Neural cell (in vitro differentiated cells): ENCODE measurements around the gene C1QTNF3. TPM values are rescaled to one million over a fixed set of nuclear protein-coding genes. Genes with fewer than 3 reads are reported as not detected.

Experiments
- H2AFZ ChIP-seq: fragments of 200-600, 300-800 bp; sonication (generic), shearing (Covaris generic); 2 replicates; pipeline ENCODE4 v1.6.0; 2014; ENCODE audit warnings: low read depth, mild to moderate bottlenecking, antibody characterized with exemption, low read length, moderate library complexity
- H3F3A ChIP-seq: fragments of 200-600 bp; shearing (Covaris generic); 2 replicates; pipeline ENCODE4 v1.6.1; 2016; ENCODE audit warnings: mild to moderate bottlenecking, moderate library complexity, mixed read lengths, antibody characterized with exemption, low read length; ENCODE audit not compliant: insufficient read depth, poor library complexity, severe bottlenecking
- H3K27ac ChIP-seq: fragments of 200-600, 300-800 bp; sonication (generic), shearing (Covaris generic); 2 replicates; pipeline ENCODE4 v1.5.1; 2014; ENCODE audit warnings: mild to moderate bottlenecking, low read length, moderate library complexity
- H3K27me3 ChIP-seq: fragments of 300-800, 200-600 bp; sonication (generic), shearing (Covaris generic); 2 replicates; pipeline ENCODE4 v1.6.0; 2014; ENCODE audit warnings: mild to moderate bottlenecking, low read depth, low read length, moderate library complexity; ENCODE audit not compliant: insufficient read depth
- H3K36me3 ChIP-seq: fragments of 300-800, 200-600 bp; sonication (generic), shearing (Covaris generic); 2 replicates; pipeline ENCODE4 v1.5.1; 2014; ENCODE audit warnings: mild to moderate bottlenecking, antibody characterized with exemption, low read length, moderate library complexity; ENCODE audit not compliant: insufficient read depth
- H3K4me2 ChIP-seq: fragments of 300-800, 200-600 bp; sonication (generic), shearing (Covaris generic); 2 replicates; pipeline ENCODE4 v1.6.0; 2014; ENCODE audit warnings: mild to moderate bottlenecking, low read length
- H3K4me3 ChIP-seq: fragments of 300-800, 200-600 bp; sonication (generic), shearing (Covaris generic); 2 replicates; pipeline ENCODE4 v1.5.1; 2014; ENCODE audit warnings: mild to moderate bottlenecking, low read length, moderate library complexity
- H3K79me2 ChIP-seq: fragments of 200-600 bp; shearing (Covaris generic); replicated peaks from 2 replicates; pipeline ENCODE4 v1.6.0; 2014; ENCODE audit warnings: mild to moderate bottlenecking, low read length, moderate library complexity; ENCODE audit not compliant: insufficient read depth
- H3K9ac ChIP-seq: fragments of 300-800, 200-600 bp; sonication (generic), shearing (Covaris generic); 2 replicates; pipeline ENCODE4 v1.6.1; 2016; ENCODE audit warnings: mild to moderate bottlenecking, low read length, mixed read lengths
- H3K9me2 ChIP-seq: fragments of 200-600 bp; shearing (Covaris generic); 2 replicates; pipeline ENCODE4 v1.6.1; 2016; ENCODE audit warnings: mild to moderate bottlenecking, low read length, mixed read lengths; ENCODE audit not compliant: insufficient read depth
- H3K9me3 ChIP-seq: fragments of 200-600, 300-800 bp; sonication (generic), shearing (Covaris generic); 2 replicates; pipeline ENCODE4 v1.6.1; 2016; ENCODE audit warnings: mild to moderate bottlenecking, mixed run types, low read length, moderate library complexity, mixed read lengths
- H4K20me1 ChIP-seq: fragments of 200-600 bp; shearing (Covaris generic); 2 replicates; pipeline ENCODE4 v1.6.1; 2016; ENCODE audit warnings: mild to moderate bottlenecking, mixed run types; ENCODE audit not compliant: insufficient read depth
- EP300 ChIP-seq: fragments of 450-650 bp; conservative IDR thresholded peaks from 2 replicates; pipeline ENCODE4 v1.6.1; 2014; ENCODE audit warnings: antibody characterized with exemption, mild to moderate bottlenecking, moderate library complexity; ENCODE audit not compliant: poor library complexity, severe bottlenecking
- EZH2 ChIP-seq: fragments of 200-600, 300-800 bp; shearing (Covaris generic), sonication (generic); IDR thresholded peaks from 2 replicates; pipeline ENCODE4 v1.6.1; 2014; ENCODE audit warnings: antibody characterized with exemption, low read length, borderline replicate concordance, mild to moderate bottlenecking; ENCODE audit not compliant: insufficient read depth, poor library complexity, severe bottlenecking
- MXI1 ChIP-seq: fragments of 450-650 bp; conservative IDR thresholded peaks from 2 replicates; pipeline ENCODE4 v1.6.1; 2014; ENCODE audit warnings: antibody characterized with exemption, mild to moderate bottlenecking; ENCODE audit not compliant: poor library complexity, severe bottlenecking
- POLR2AphosphoS5 ChIP-seq: IDR thresholded peaks from 2 replicates; pipeline ENCODE4 v1.6.1; 2012
- RAD21 ChIP-seq: fragments of 450-650 bp; conservative IDR thresholded peaks from 2 replicates; pipeline ENCODE4 v1.6.1; 2014; ENCODE audit warnings: antibody characterized with exemption, mild to moderate bottlenecking, moderate library complexity
- REST ChIP-seq: IDR thresholded peaks from 2 replicates; pipeline ENCODE4 v1.6.1; 2012; ENCODE audit warnings: borderline replicate concordance
- SMC3 ChIP-seq: fragments of 450-650 bp; conservative IDR thresholded peaks from 2 replicates; pipeline ENCODE4 v1.6.1; 2014; ENCODE audit warnings: antibody characterized with exemption, mild to moderate bottlenecking, moderate library complexity; ENCODE audit not compliant: poor library complexity
- TAF1 ChIP-seq: IDR thresholded peaks from 2 replicates; pipeline ENCODE4 v1.6.1; 2012; ENCODE audit warnings: low read depth
- polyA plus RNA-seq: library from polyadenylated mRNA; depleted of rRNA; stranded (reverse); fragments of >200 nt; gene quantifications from 2 replicates; pipeline ENCODE4 v1.2.3, GENCODE V29; 2014
- TF ChIP-seq, protein P1 (sequence below): fragments of 450-650 bp; IDR thresholded peaks from 2 replicates; pipeline ENCODE4 v1.5.1; 2014; ENCODE audit warnings: antibody characterized with exemption, mild to moderate bottlenecking, moderate library complexity; ENCODE audit not compliant: poor library complexity, severe bottlenecking

The C1QTNF3 gene
- polyA plus RNA-seq, 1 donor from 2014 or later, result 33.1 TPM

GRCh38 chr5:34026089-34026761 lies 16.8 kb downstream of the C1QTNF3 start:
- Histone ChIP-seq H3K4me3 (no peak overlapping the region), H3K9me2 (no peaks in the 10 kb centered on the region), H3K27ac (no peak overlapping the region), H3K4me2 (no peak overlapping the region), H3K9ac (no peak overlapping the region), H3K9me3 (no peaks in the 10 kb centered on the region), H3F3A (no peaks in the 10 kb centered on the region), H4K20me1 (no peaks in the 10 kb centered on the region), H3K36me3 (no peaks in the 10 kb centered on the region), H3K79me2 (no peaks in the 10 kb centered on the region), H2AFZ (no peak overlapping the region), H3K27me3 (no peaks in the 10 kb centered on the region)
- no peak for TF ChIP-seq REST
- no peak for TF ChIP-seq EP300
- TF ChIP-seq, protein P1, sequence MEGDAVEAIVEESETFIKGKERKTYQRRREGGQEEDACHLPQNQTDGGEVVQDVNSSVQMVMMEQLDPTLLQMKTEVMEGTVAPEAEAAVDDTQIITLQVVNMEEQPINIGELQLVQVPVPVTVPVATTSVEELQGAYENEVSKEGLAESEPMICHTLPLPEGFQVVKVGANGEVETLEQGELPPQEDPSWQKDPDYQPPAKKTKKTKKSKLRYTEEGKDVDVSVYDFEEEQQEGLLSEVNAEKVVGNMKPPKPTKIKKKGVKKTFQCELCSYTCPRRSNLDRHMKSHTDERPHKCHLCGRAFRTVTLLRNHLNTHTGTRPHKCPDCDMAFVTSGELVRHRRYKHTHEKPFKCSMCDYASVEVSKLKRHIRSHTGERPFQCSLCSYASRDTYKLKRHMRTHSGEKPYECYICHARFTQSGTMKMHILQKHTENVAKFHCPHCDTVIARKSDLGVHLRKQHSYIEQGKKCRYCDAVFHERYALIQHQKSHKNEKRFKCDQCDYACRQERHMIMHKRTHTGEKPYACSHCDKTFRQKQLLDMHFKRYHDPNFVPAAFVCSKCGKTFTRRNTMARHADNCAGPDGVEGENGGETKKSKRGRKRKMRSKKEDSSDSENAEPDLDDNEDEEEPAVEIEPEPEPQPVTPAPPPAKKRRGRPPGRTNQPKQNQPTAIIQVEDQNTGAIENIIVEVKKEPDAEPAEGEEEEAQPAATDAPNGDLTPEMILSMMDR, result no peak
- TF ChIP-seq TAF1, result no peak
- TF ChIP-seq SMC3, result no peak
- no peak for TF ChIP-seq POLR2AphosphoS5
- TF ChIP-seq EZH2, result no peak
- TF ChIP-seq MXI1, result no peak
- TF ChIP-seq RAD21, result no peak

DNA sequence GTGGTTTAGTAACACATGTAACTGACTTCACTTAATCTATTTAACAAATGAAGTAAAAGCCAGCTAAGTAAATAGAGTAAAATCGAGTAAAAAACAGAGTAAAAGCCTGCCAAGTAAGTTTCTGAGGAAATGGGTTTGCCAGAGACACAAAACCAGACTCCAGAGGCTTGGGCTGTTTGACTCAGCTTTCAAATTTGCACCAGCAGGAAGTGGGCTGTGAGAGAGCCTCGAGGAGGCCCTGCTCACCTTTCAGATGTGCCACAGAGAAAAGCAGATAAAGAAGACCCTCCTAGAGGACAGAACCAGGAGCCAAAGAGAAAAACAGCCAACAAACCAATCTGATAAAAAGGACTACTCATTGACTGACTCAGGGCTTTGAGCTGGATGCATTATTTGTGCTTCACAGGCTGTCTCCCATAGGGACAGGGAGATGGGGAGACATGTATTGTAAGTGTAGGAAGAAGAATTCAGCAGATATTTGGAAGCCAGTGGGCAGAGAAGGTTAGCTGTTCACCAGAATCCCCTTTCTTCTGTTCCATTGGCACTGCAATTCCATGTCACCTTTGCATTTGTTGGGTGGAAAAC lies 20.8 kb downstream of the C1QTNF3 start:
- no peak overlapping the region for H3K27ac ChIP-seq
- H3K4me2 ChIP-seq, result no peak overlapping the region
- TF ChIP-seq REST (no peak), POLR2AphosphoS5 (no peak), RAD21 (no peak), TAF1 (no peak), SMC3 (no peak), EZH2 (no peak), EP300 (no peak), MXI1 (no peak)
- TF ChIP-seq, protein P1, result no peak
- no peak overlapping the region for H2AFZ ChIP-seq
- H4K20me1 ChIP-seq, result no peaks in the 10 kb centered on the region
- H3K36me3 ChIP-seq, result no peaks in the 10 kb centered on the region
- no peaks in the 10 kb centered on the region for H3F3A ChIP-seq
- no peak overlapping the region for H3K9ac ChIP-seq
- no peaks in the 10 kb centered on the region for H3K9me2 ChIP-seq
- H3K4me3 ChIP-seq, result no peak overlapping the region
- no peaks in the 10 kb centered on the region for H3K9me3 ChIP-seq
- no peaks in the 10 kb centered on the region for H3K27me3 ChIP-seq
- no peaks in the 10 kb centered on the region for H3K79me2 ChIP-seq
